Measurements from ENCODE around the gene RFESD. TPM values are rescaled to one million over a fixed set of nuclear protein-coding genes. Genes with fewer than 3 reads are reported as not detected.

RFESD gene
- total and polyA plus RNA-seq, 2 of the 8 experiments (the other 6 are each of a cell fraction or from before 2014, with no cell fraction given), result 1.7 to 2.0 TPM

DNA sequence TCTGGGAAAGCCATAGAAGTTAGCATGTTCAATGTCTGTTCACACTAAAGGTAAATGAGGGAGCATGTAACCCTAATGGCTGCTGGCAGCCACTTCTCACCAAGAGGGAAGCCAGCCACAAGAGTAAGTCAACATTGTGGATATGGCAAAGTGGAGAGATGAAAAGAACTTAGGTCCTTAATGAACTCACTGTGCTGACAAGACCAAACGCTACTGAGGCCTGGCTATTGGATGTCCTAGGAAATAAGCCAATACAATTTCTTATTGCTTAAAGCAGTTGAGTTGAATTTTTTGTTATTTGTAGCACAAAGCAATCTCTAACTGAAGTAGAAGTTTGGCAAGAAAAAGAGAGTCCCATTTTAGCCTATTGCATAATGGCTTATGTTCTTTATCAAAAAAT lies 19.9 kb upstream of the RFESD start:
- no peak for TF ChIP-seq EGR1 (IDR thresholded peaks at IDR 0.05; ENCODE audit: borderline replicate concordance, low read depth, low read length)
- TF ChIP-seq SAP30 (IDR thresholded peaks at IDR 0.05; ENCODE audit: insufficient read depth, insufficient replicate concordance, low read length), result no peak
- TF ChIP-seq BRCA1 (IDR thresholded peaks at IDR 0.05; ENCODE audit: low read depth, low read length), result no peak
- no peak for TF ChIP-seq MAX (IDR thresholded peaks at IDR 0.05)
- no peak for TF ChIP-seq ASH2L (IDR thresholded peaks at IDR 0.05; ENCODE audit: low read length)
- TF ChIP-seq POU5F1 (IDR thresholded peaks at IDR 0.05; ENCODE audit: low read depth, low read length), result no peak
- TF ChIP-seq E2F6 (IDR thresholded peaks at IDR 0.05), result no peak
- no peak for TF ChIP-seq TBP (IDR thresholded peaks at IDR 0.05; ENCODE audit: low read depth, low read length)
- TF ChIP-seq, protein P1, sequence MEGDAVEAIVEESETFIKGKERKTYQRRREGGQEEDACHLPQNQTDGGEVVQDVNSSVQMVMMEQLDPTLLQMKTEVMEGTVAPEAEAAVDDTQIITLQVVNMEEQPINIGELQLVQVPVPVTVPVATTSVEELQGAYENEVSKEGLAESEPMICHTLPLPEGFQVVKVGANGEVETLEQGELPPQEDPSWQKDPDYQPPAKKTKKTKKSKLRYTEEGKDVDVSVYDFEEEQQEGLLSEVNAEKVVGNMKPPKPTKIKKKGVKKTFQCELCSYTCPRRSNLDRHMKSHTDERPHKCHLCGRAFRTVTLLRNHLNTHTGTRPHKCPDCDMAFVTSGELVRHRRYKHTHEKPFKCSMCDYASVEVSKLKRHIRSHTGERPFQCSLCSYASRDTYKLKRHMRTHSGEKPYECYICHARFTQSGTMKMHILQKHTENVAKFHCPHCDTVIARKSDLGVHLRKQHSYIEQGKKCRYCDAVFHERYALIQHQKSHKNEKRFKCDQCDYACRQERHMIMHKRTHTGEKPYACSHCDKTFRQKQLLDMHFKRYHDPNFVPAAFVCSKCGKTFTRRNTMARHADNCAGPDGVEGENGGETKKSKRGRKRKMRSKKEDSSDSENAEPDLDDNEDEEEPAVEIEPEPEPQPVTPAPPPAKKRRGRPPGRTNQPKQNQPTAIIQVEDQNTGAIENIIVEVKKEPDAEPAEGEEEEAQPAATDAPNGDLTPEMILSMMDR (IDR thresholded peaks at IDR 0.05; ENCODE audit: control extremely low read depth in 1 of 3, insufficient read depth in 1 of 3, low read depth in 1 of 3, low read length in 3 of 3), result no peak
- no peak for TF ChIP-seq SRF (IDR thresholded peaks at IDR 0.05; ENCODE audit: low read depth, low read length)
- TF ChIP-seq RAD21 (IDR thresholded peaks at IDR 0.05 in 1 of 2, conservative IDR thresholded peaks at IDR 0.05 in 1 of 2; ENCODE audit: low read depth in 2 of 2, low read length in 2 of 2), result no peak
- 86% methylated on average over 1 of the region's 1 CpG; no CpG with 5 or more reads in 1 of the 2 experiments for WGBS, 2 experiments (ENCODE audit: extremely low coverage in 1 of 2, insufficient coverage in 1 of 2, insufficient read length in 1 of 2, insufficient replicate concordance in 2 of 2, low coverage in 1 of 2, low lambda C conversion rate in 2 of 2, missing lambda C conversion rate in 1 of 2)
- no peak for FAIRE-seq

More for the DNA sequence above, 19.9 kb upstream of the RFESD start:
- Histone ChIP-seq H3K23me2 (ENCODE audit: low read depth, low read length) (no peaks in the 10 kb centered on the region), H3K4me3 (ENCODE audit: extremely low read depth in 1 of 4, insufficient read depth in 2 of 4, low read depth in 3 of 4, low read length in 4 of 4) (no peak overlapping the region), H3K36me3 (ENCODE audit: control insufficient read depth in 2 of 4, insufficient read depth in 4 of 4, low read length in 3 of 4) (no peaks in the 10 kb centered on the region), H2AFZ (ENCODE audit: low read length) (no peak overlapping the region), H3K79me1 (ENCODE audit: low read depth, low read length) (no peaks in the 10 kb centered on the region), H2BK120ac (replicated peaks; ENCODE audit: low read depth, low read length) (no peak overlapping the region), H4K20me1 (replicated peaks in 1 of 2; ENCODE audit: control insufficient read depth in 1 of 2, insufficient read depth in 2 of 2, low read length in 2 of 2) (no peaks in the 10 kb centered on the region), H4K8ac (ENCODE audit: extremely low read depth, insufficient read depth, low read length) (no peak overlapping the region), H3K4me2 (ENCODE audit: insufficient read depth in 1 of 2, low read depth in 2 of 2, low read length in 2 of 2) (no peak overlapping the region), H3K4me1 (replicated peaks in 1 of 4; ENCODE audit: control insufficient read depth in 3 of 4, insufficient read depth in 4 of 4, low read length in 3 of 4) (0 out of 7 replicates have a peak, but pooled peaks cover 0 to under 1% (median 0%) of the 10 kb centered on the region in 4 experiments), H3K79me2 (ENCODE audit: control insufficient read depth in 1 of 2, insufficient read depth in 2 of 2, low read length in 2 of 2) (no peaks in the 10 kb centered on the region), H3K56ac (replicated peaks; ENCODE audit: insufficient read length, low read depth, low read length) (no peak overlapping the region), H3K9me3 (ENCODE audit: insufficient read depth in 2 of 2, low read depth in 1 of 2, low read length in 1 of 2) (peaks cover 13 to 20% of the 10 kb centered on the region in 2 experiments), H3K23ac (ENCODE audit: insufficient read length) (no peak overlapping the region), H3K14ac (ENCODE audit: insufficient read length) (no peak overlapping the region), H2BK15ac (ENCODE audit: low read length) (no peak overlapping the region), H2BK20ac (ENCODE audit: low read length) (no peak overlapping the region), H3K9ac (replicated peaks in 1 of 4; ENCODE audit: extremely low read depth in 1 of 4, low read depth in 3 of 4, low read length in 3 of 4) (no peak overlapping the region), H2BK5ac (ENCODE audit: low read depth, low read length) (no peak overlapping the region), H2AK5ac (ENCODE audit: low read depth, low read length) (no peak overlapping the region), H4K5ac (ENCODE audit: insufficient read length, low read depth, low read length) (no peak overlapping the region), H2BK12ac (ENCODE audit: low read depth, low read length) (no peak overlapping the region), H3K27me3 (replicated peaks in 1 of 4; ENCODE audit: control insufficient read depth in 3 of 4, extremely low read depth in 1 of 4, insufficient read depth in 3 of 4, low read length in 3 of 4) (peaks cover 0 to 13% (median 5%) of the 10 kb centered on the region in 4 experiments; a peak in 5 of 7 replicates), H3K4ac (replicated peaks; ENCODE audit: insufficient read length, low read depth, low read length) (no peak overlapping the region), H3K18ac (ENCODE audit: extremely low read depth, low read length) (no peak overlapping the region), H3K27ac (ENCODE audit: low read depth, low read length) (no peak overlapping the region), H4K91ac (replicated peaks; ENCODE audit: insufficient read length, low read length) (no peak overlapping the region)
- ChIA-PET CTCF (ENCODE audit: partially characterized antibody) (no interaction called here), POLR2A (ENCODE audit: partially characterized antibody) (no interaction called here)
- no peak for DNase-seq (ENCODE audit: low read depth in 1 of 2, low spot score in 2 of 2)

Measured in H1 (cell line).